RPMI8226 (cell line): Measurements from ENCODE around the gene DAO.

Source experiments
- DNase-seq: peaks from one replicate; pipeline ENCODE4 v3.0.0-alpha.2; 2015

DAO gene

GRCh38 chr12:108876550-108876949, 3.3 kb upstream of the DAO start:
- DNase-seq, result no peak

GRCh38 chr12:108881953-108882352, 2.1 kb downstream of the DAO start:
- no peak for DNase-seq

GRCh38 chr12:108884116-108885012, 4.5 kb downstream of the DAO start:
- DNase-seq, result peak; percentile 69

GRCh38 chr12:108886873-108887629, 7.2 kb downstream of the DAO start:
- DNase-seq, result no peak

- peak; percentile 15 for DNase-seq
These were observed 8.1 kb downstream of the DAO start for GRCh38 chr12:108888031-108888430.

- DNase-seq, result peak; percentile 43
These were observed 10.3 kb downstream of the DAO start for GRCh38 chr12:108890208-108890607.

- no peak for DNase-seq
These were observed 15.4 kb downstream of the DAO start for GRCh38 chr12:108895220-108895802.

- no peak for DNase-seq
These were observed 16.4 kb downstream of the DAO start for GRCh38 chr12:108896336-108896735.

GRCh38 chr12:108896817-108897216, 16.9 kb downstream of the DAO start:
- no peak for DNase-seq

GRCh38 chr12:108899145-108899544, 19.3 kb downstream of the DAO start:
- DNase-seq, result no peak

GRCh38 chr12:108905725-108906124, 25.8 kb downstream of the DAO start:
- no peak for DNase-seq

GRCh38 chr12:108906971-108907370, 27.1 kb downstream of the DAO start:
- no peak for DNase-seq

GRCh38 chr12:108907839-108908351, 28.0 kb downstream of the DAO start:
- DNase-seq, result no peak

- DNase-seq, result no peak
These were observed 30.4 kb downstream of the DAO start for GRCh38 chr12:108910336-108910735.

- DNase-seq, result no peak
These were observed 32.0 kb downstream of the DAO start for GRCh38 chr12:108911915-108912314.

- DNase-seq, result no peak
These were observed 32.5 kb downstream of the DAO start for GRCh38 chr12:108912361-108912760.

GRCh38 chr12:108914121-108914531, 34.2 kb downstream of the DAO start:
- DNase-seq, result peak; percentile 58

GRCh38 chr12:108915632-108916133, 35.8 kb downstream of the DAO start:
- peak; percentile 56 for DNase-seq

GRCh38 chr12:108916336-108916735, 36.4 kb downstream of the DAO start:
- DNase-seq, result no peak

GRCh38 chr12:108918206-108918605, 38.3 kb downstream of the DAO start:
- DNase-seq, result no peak

- no peak for DNase-seq
These were observed 39.2 kb downstream of the DAO start for GRCh38 chr12:108918960-108919642.

GRCh38 chr12:108921946-108922345, 42.1 kb downstream of the DAO start:
- DNase-seq, result no peak

GRCh38 chr12:108922918-108923317, 43.0 kb downstream of the DAO start:
- no peak for DNase-seq
